Right lobe of liver (tissue), 4 donors: ENCODE results near the gene CCNI2.

ENCODE experiments used
- CTCF ChIP-seq, 4 donors: fragments of 200-600 bp in 3 of 4; fragments of 450-650 bp in 1 of 4; IDR thresholded peaks; one replicate each; pipeline versions ENCODE4 v1.5.1 to v1.8.0; 2016 to 2022; ENCODE audit warnings: antibody characterized with exemption in 4 of 4, mild to moderate bottlenecking in 2 of 4
- POLR2A ChIP-seq: fragments of 450-650 bp; IDR thresholded peaks from one replicate; pipeline ENCODE4 v1.6.1; 2017; ENCODE audit warnings: antibody characterized with exemption, mild to moderate bottlenecking
- donor health status: DM: no; HTN: no; CAD: no.
- donor health status: DM: no; HTN: no; CAD: no.
- donor health status: DM: no; HTN: yes; CAD: no.

- TF ChIP-seq CTCF (IDR thresholded peaks at IDR 0.05): no peak
- no peak for TF ChIP-seq POLR2A
These were observed 2.6 kb upstream of the CCNI2 start for GRCh38 chr5:132744659-132745058.
